Esophagus squamous epithelium (tissue), 5 donors: Measurements from ENCODE around the gene ZBTB46. TPM values are rescaled to one million over a fixed set of nuclear protein-coding genes. Genes with fewer than 3 reads are reported as not detected.

Experiments used
- DNase-seq: peaks from one replicate; lab custom pipeline; 2025; lab: John Stamatoyannopoulos, UW
- H3K27ac ChIP-seq, 4 donors: fragments of 200-600 bp; sonication (generic); one replicate each; pipeline ENCODE4 v1.5.1; 2016 to 2019; ENCODE audit warnings: mild to moderate bottlenecking in 1 of 4
- H3K27me3 ChIP-seq, 4 donors: fragments of 200-600 bp; sonication (generic); 1 replicate in 3 of 4; 2 replicates in 1 of 4; pipeline versions ENCODE4 v1.5.1 to v1.6.0; 2017 to 2021; ENCODE audit warnings: antibody characterized with exemption in 1 of 4
- H3K36me3 ChIP-seq, 3 donors: fragments of 200-600 bp; sonication (generic); one replicate each; pipeline ENCODE4 v1.5.1; 2016 to 2019
- H3K4me1 ChIP-seq, 3 donors: fragments of 200-600 bp; sonication (generic); one replicate each; pipeline ENCODE4 v1.5.1; 2017 to 2019
- H3K4me3 ChIP-seq, 4 donors: fragments of 200-600 bp; sonication (generic); 1 replicate in 3 of 4; 2 replicates in 1 of 4; pipeline ENCODE4 v1.5.1; 2016 to 2019; ENCODE audit warnings: mild to moderate bottlenecking in 2 of 4, moderate library complexity in 1 of 4
- H3K9me3 ChIP-seq, 3 donors: fragments of 200-600 bp; sonication (generic); one replicate each; pipeline ENCODE4 v1.5.1; 2016 to 2019
- POLR2A ChIP-seq, 4 donors: fragments of 450-650 bp; IDR thresholded peaks; one replicate each; pipeline ENCODE4 v1.6.1; 2017; ENCODE audit warnings: antibody characterized with exemption in 4 of 4, mild to moderate bottlenecking in 4 of 4, moderate library complexity in 3 of 4
- WGBS, 2 donors: methylation state at CpG; one replicate each; pipeline ENCODE4 v1.1.5; 2018; 5-methylcytosine and 5-hydroxymethylcytosine counted together
- intact Hi-C: fragments of 100-400 bp; cut with DNase I; formaldehyde crosslinking; loops from one replicate; pipeline ENCODE4 v1.15.0; 2022
- total RNA-seq, 4 donors: library from RNA; depleted of rRNA; stranded (reverse); fragments of >200 nt; gene quantifications; one replicate each; pipeline ENCODE4 v1.1.0, GENCODE V29; 2016
- TF ChIP-seq, protein P1 (sequence below), 6 experiments: fragments of 450-650 bp in 4 of 6; fragments of 200-600 bp in 2 of 6; sonication (generic) in 2 of 6; IDR thresholded peaks; one replicate each; pipeline ENCODE4 v1.5.1; 2016 to 2019; ENCODE audit warnings: antibody characterized with exemption in 6 of 6, mild to moderate bottlenecking in 4 of 6, moderate library complexity in 4 of 6
- donor health status: DM: yes; HTN: yes; CAD: no.

Gene ZBTB46
- total RNA-seq, 4 donors from 2014 or later: 0.79 to 4.2 (median 2.0) TPM

DNA sequence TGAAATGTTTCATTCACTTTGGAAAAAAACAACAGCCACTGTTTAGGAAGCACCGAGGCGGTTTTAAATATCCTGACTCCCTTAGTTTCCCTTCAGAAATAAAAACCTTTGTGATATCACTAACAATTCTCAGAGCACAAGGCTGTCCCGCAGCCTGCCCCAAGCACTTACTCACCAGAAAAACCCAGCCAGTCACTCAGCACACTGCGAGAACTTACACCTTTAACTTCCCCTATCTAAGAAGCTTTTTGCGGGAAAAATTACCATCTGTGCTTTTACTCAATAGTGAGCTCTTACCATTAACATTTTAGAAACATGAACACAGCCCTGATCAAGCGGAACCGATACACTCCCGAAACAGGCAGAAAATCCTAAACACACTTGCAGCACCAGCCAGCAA lies 9.3 kb downstream of the ZBTB46 start:
- TF ChIP-seq POLR2A (IDR thresholded peaks at IDR 0.05): no peak
- TF ChIP-seq, protein P1, sequence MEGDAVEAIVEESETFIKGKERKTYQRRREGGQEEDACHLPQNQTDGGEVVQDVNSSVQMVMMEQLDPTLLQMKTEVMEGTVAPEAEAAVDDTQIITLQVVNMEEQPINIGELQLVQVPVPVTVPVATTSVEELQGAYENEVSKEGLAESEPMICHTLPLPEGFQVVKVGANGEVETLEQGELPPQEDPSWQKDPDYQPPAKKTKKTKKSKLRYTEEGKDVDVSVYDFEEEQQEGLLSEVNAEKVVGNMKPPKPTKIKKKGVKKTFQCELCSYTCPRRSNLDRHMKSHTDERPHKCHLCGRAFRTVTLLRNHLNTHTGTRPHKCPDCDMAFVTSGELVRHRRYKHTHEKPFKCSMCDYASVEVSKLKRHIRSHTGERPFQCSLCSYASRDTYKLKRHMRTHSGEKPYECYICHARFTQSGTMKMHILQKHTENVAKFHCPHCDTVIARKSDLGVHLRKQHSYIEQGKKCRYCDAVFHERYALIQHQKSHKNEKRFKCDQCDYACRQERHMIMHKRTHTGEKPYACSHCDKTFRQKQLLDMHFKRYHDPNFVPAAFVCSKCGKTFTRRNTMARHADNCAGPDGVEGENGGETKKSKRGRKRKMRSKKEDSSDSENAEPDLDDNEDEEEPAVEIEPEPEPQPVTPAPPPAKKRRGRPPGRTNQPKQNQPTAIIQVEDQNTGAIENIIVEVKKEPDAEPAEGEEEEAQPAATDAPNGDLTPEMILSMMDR (IDR thresholded peaks at IDR 0.05): no peak
- Histone ChIP-seq H3K4me1 (peaks cover 0 to 14% (median 7%) of the 10 kb centered on the region in 3 donors), H3K36me3 (no peaks in the 10 kb centered on the region), H3K9me3 (no peaks in the 10 kb centered on the region), H3K4me3 (no peak overlapping the region), H3K27ac (no peak overlapping the region), H3K27me3 (peaks cover 0 to 28% (median 0%) of the 10 kb centered on the region in 4 donors)
- no peak for DNase-seq
- intact Hi-C loops: no loop called here
- 80 to 81% methylated on average over 8 of the region's 8 CpGs for WGBS, 2 donors

DNA sequence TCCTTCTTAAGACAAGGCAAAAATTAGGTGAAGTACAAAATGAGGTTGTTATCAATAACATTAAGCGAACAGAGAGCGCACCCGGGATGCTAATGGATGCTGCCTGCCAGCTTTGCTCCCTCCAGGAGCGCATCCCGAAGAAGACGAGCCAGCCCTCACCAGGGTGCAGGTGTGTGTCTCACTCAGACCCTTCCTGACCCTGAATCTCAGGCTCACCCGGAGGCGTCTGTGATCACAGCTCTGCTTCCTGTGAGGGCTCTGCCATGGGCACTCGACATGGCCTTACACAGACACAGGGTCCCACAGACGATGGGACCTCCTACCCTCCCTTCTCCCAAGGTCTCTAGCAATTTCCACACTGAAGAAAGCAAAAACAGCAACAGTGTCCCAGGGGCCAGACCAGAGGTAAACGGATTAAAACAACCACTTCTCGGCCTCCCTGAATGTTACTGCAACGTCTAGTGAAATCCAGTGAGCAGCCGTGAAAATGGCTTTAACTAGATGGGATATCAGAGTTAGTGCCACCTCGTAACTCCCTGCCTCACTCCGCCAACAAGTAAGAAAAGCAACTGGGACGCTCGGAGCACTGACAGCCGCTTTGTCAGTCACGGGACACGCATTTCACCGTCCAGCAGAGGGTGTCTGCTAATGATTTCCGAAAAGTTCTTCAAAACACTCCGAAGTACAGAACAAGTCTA lies 11.7 kb downstream of the ZBTB46 start:
- Histone ChIP-seq H3K36me3 (no peaks in the 10 kb centered on the region), H3K4me3 (peak overlapping the region in 2 of 4 donors; percentile 9 to 46), H3K9me3 (no peaks in the 10 kb centered on the region), H3K27ac (peak overlapping the region in 1 of 4 donors; percentile 31), H3K27me3 (peaks cover 0 to 10% (median 0%) of the 10 kb centered on the region in 4 donors), H3K4me1 (peaks cover 0 to 11% (median 7%) of the 10 kb centered on the region in 3 donors)
- intact Hi-C loops: no loop called here
- 44 to 53% methylated on average over 21 to 24 of the region's 24 CpGs for WGBS, 2 donors
- DNase-seq: no peak
- TF ChIP-seq, protein P1 (IDR thresholded peaks at IDR 0.05): peak in 4 of 6 experiments; percentile 22 to 46 (median 27)
- no peak for TF ChIP-seq POLR2A (IDR thresholded peaks at IDR 0.05)

DNA sequence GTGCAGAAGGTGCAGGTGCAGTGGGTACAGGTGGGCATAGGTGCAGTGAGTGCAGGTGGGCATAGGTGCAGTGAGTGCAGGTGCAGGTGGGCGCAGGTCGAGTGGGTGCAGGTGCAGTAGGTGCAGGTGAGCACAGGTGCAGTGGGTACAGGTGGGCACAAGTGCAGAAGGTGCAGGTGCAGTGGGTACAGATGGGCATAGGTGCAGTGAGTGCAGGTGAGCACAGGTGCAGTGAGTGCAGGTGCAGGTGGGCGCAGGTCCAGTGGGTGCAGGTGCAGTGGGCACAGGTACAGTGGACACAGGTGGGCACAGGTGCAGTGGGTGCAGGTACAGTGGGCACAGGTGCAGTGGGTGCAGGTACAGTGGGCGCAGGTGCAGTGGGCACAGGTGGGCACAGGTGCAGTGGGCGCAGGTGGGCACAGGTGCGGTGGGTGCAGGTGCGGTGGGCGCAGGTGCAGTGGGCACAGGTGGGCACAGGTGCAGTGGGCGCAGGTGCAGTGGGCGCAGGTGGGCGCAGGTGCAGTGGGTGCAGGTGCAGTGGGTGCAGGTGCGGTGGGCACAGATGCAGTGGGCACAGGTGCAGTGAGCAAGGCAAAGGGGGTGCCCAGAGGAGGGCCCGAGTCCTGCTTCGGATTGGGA lies 15.3 kb downstream of the ZBTB46 start:
- H3K36me3 ChIP-seq: no peaks in the 10 kb centered on the region
- no peaks in the 10 kb centered on the region for H3K9me3 ChIP-seq
- WGBS, 2 donors: 85 to 87% methylated on average over 11 to 13 of the region's 14 CpGs
- H3K27ac ChIP-seq: no peak overlapping the region
- no peaks in the 10 kb centered on the region for H3K27me3 ChIP-seq
- H3K4me3 ChIP-seq: no peak overlapping the region
- H3K4me1 ChIP-seq: peaks cover 0 to 11% (median 7%) of the 10 kb centered on the region in 3 donors
- intact Hi-C loops: no loop called here
- DNase-seq: no peak
- TF ChIP-seq POLR2A (IDR thresholded peaks at IDR 0.05): no peak
- TF ChIP-seq, protein P1 (IDR thresholded peaks at IDR 0.05): no peak

DNA sequence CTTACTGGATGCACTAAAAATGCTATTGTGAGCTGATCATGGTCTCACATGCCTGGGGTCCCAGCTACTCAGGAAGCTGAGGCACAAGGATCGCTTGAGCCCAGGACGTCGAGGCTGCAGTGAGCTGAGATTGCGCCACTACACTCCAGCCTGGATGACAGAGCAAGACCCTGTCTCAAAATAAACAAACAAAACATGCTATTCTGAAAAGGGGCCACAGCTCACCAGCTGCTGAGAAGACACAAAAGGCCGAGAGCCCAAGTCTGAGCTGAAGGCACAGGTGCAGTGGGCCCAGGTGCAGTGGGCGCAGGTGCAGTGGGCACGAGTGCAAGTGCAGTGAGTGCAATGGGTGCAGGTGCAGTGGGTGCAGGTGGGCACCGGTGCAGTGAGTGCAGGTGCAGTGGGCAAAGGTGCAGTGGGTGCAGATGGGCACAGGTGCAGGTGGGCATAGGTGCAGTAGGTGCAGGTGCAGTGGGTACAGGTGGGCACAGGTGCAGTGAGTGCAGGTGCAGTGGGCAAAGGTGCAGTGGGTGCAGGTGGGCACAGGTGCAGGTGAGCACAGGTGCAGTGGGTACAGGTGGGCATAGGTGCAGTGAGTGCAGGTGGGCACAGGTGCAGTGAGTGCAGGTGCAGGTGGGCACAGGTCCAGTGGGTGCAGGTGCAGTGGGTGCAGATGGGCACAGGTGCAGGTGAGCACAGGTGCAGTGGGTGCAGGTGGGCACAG lies 16.0 kb downstream of the ZBTB46 start:
- Histone ChIP-seq H3K27me3 (no peaks in the 10 kb centered on the region), H3K9me3 (no peaks in the 10 kb centered on the region), H3K4me3 (no peak overlapping the region), H3K36me3 (no peaks in the 10 kb centered on the region), H3K27ac (no peak overlapping the region), H3K4me1 (peaks cover 0 to 10% (median 7%) of the 10 kb centered on the region in 3 donors)
- intact Hi-C loops: no loop called here
- no peak for DNase-seq
- 81 to 83% methylated on average over 4 to 7 of the region's 8 CpGs for WGBS, 2 donors
- no peak for TF ChIP-seq POLR2A (IDR thresholded peaks at IDR 0.05)
- TF ChIP-seq, protein P1 (IDR thresholded peaks at IDR 0.05): no peak
